Measurements from ENCODE around the gene C2orf78.
A peak's percentile ranks its signal among the peaks of the same experiment; 100 is the strongest.

Gene C2orf78

GRCh38 chr2:73839653-73840411, 55.8 kb downstream of the C2orf78 start:
- no peak for DNase-seq

- no peak for DNase-seq
Observed at GRCh38 chr2:73841912-73842738, 58.1 kb downstream of the C2orf78 start.

- DNase-seq, result no peak
Observed at GRCh38 chr2:73842739-73843019, 58.7 kb downstream of the C2orf78 start.

- DNase-seq, result no peak
Observed at GRCh38 chr2:73844087-73844486, 60.1 kb downstream of the C2orf78 start.

- DNase-seq, result peak; percentile 54
Observed at GRCh38 chr2:73850009-73850408, 66.0 kb downstream of the C2orf78 start.

- DNase-seq, result no peak
Observed at GRCh38 chr2:73851274-73851673, 67.3 kb downstream of the C2orf78 start.

- no peak for DNase-seq
Observed at GRCh38 chr2:73852020-73852419, 68.0 kb downstream of the C2orf78 start.

- no peak for DNase-seq
Observed at GRCh38 chr2:73855526-73855925, 71.5 kb downstream of the C2orf78 start.

GRCh38 chr2:73856214-73856613, 72.2 kb downstream of the C2orf78 start:
- no peak for DNase-seq

- no peak for DNase-seq
Observed at GRCh38 chr2:73859721-73860586, 76.0 kb downstream of the C2orf78 start.

- DNase-seq, result no peak
Observed at GRCh38 chr2:73862987-73863386, 79.0 kb downstream of the C2orf78 start.
